MM.1S (cell line): ENCODE data around the gene STK17A.
A peak's percentile ranks its signal among the peaks of the same experiment; 100 is the strongest.

Source experiments
- DNase-seq: peaks from one replicate; pipeline ENCODE4 v3.0.0-alpha.2; 2015
- H2AFZ ChIP-seq: fragments of 300-600 bp; sonication (generic); 2 replicates; pipeline ENCODE4 v1.6.0; 2016; ENCODE audit warnings: antibody characterized with exemption, low read length
- H3F3A ChIP-seq: fragments of 300-600 bp; sonication (generic); 2 replicates; pipeline ENCODE4 v1.6.1; 2016; ENCODE audit warnings: mild to moderate bottlenecking, antibody characterized with exemption, low read length, moderate library complexity, mixed read lengths; ENCODE audit not compliant: insufficient read depth
- H3K27ac ChIP-seq: fragments of 300-600 bp; sonication (generic); 2 replicates; pipeline ENCODE4 v1.5.1; 2016; ENCODE audit warnings: mild to moderate bottlenecking, low read length
- H3K27me3 ChIP-seq: fragments of 300-600 bp; sonication (generic); replicated peaks from 2 replicates; pipeline ENCODE4 v1.6.0; 2016; ENCODE audit warnings: low read length; ENCODE audit not compliant: insufficient read depth
- H3K36me3 ChIP-seq: fragments of 300-600 bp; sonication (generic); replicated peaks from 2 replicates; pipeline ENCODE4 v1.6.1; 2016; ENCODE audit warnings: mild to moderate bottlenecking, low read length, mixed read lengths; ENCODE audit not compliant: insufficient read depth
- H3K4me1 ChIP-seq: fragments of 300-600 bp; sonication (generic); 2 replicates; pipeline ENCODE4 v1.6.1; 2016; ENCODE audit warnings: low read length, mixed read lengths
- H3K4me2 ChIP-seq: fragments of 300-600 bp; sonication (generic); 2 replicates; pipeline ENCODE4 v1.6.0; 2016; ENCODE audit warnings: low read depth, low read length
- H3K4me3 ChIP-seq: fragments of 300-600 bp; sonication (generic); 2 replicates; pipeline ENCODE4 v1.5.1; 2016; ENCODE audit warnings: low read length, mixed read lengths
- H3K79me2 ChIP-seq: fragments of 300-600 bp; sonication (generic); 2 replicates; pipeline ENCODE4 v1.6.1; 2016; ENCODE audit warnings: mixed run types, low read length, mixed read lengths
- H3K9ac ChIP-seq: fragments of 300-600 bp; sonication (generic); 2 replicates; pipeline ENCODE4 v1.6.1; 2016; ENCODE audit warnings: low read length, mixed read lengths
- H3K9me2 ChIP-seq: fragments of 300-600 bp; sonication (generic); replicated peaks from 2 replicates; pipeline ENCODE4 v1.6.1; 2016; ENCODE audit warnings: mild to moderate bottlenecking, low read length, mixed read lengths; ENCODE audit not compliant: insufficient read depth
- H3K9me3 ChIP-seq: fragments of 300-600 bp; sonication (generic); replicated peaks from 2 replicates; pipeline ENCODE4 v1.6.1; 2016; ENCODE audit warnings: mild to moderate bottlenecking, low read length, mixed read lengths; ENCODE audit not compliant: insufficient read depth
- H4K20me1 ChIP-seq: fragments of 300-600 bp; sonication (generic); 2 replicates; pipeline ENCODE4 v1.6.1; 2016; ENCODE audit warnings: mild to moderate bottlenecking, low read length, moderate library complexity, mixed read lengths; ENCODE audit not compliant: insufficient read depth
- CTCF ChIP-seq: fragments of 300-600 bp; sonication (generic); IDR thresholded peaks from 2 replicates; pipeline ENCODE4 v1.5.1; 2016; ENCODE audit warnings: antibody characterized with exemption, low read length, mixed read lengths
- EZH2 ChIP-seq: fragments of 300-600 bp; sonication (generic); optimal IDR thresholded peaks from 2 replicates; pipeline ENCODE3; 2017; ENCODE audit warnings: low read depth, mild to moderate bottlenecking, antibody characterized with exemption, low read length, mixed read lengths
- EZH2phosphoT487 ChIP-seq: fragments of 300-600 bp; sonication (generic); IDR thresholded peaks from 2 replicates; pipeline ENCODE4 v1.6.1; 2018; ENCODE audit warnings: antibody characterized with exemption, low read length

STK17A gene

GRCh38 chr7:43621729-43622448, 39.0 kb downstream of the STK17A start:
- Histone ChIP-seq H3K4me1 (peaks cover 19% of the 10 kb centered on the region), H3K27me3 (no peaks in the 10 kb centered on the region), H3K27ac (no peak overlapping the region), H3K9me3 (no peaks in the 10 kb centered on the region), H3K36me3 (peaks cover 7% of the 10 kb centered on the region), H3K4me3 (no peak overlapping the region), H2AFZ (no peak overlapping the region), H3K9ac (no peak overlapping the region), H3F3A (no peaks in the 10 kb centered on the region), H3K9me2 (no peaks in the 10 kb centered on the region), H3K79me2 (peaks cover 55% of the 10 kb centered on the region), H4K20me1 (no peaks in the 10 kb centered on the region; the same call in 1 of the 2 replicates), H3K4me2 (no peak overlapping the region)
- TF ChIP-seq EZH2 (no peak), EZH2phosphoT487 (no peak), CTCF (no peak)
- no peak for DNase-seq

GRCh38 chr7:43624156-43624555, 41.2 kb downstream of the STK17A start:
- no peak for TF ChIP-seq EZH2
- TF ChIP-seq EZH2phosphoT487 = no peak
- TF ChIP-seq CTCF = no peak
- Histone ChIP-seq H3K27me3 (no peaks in the 10 kb centered on the region), H3K27ac (no peak overlapping the region), H3K9me2 (no peaks in the 10 kb centered on the region), H3K9ac (no peak overlapping the region), H3F3A (no peaks in the 10 kb centered on the region), H3K4me2 (no peak overlapping the region), H3K4me1 (peaks cover 19% of the 10 kb centered on the region), H3K36me3 (peaks cover 7% of the 10 kb centered on the region), H4K20me1 (no peaks in the 10 kb centered on the region), H3K79me2 (peaks cover 53% of the 10 kb centered on the region), H3K4me3 (no peak overlapping the region), H3K9me3 (no peaks in the 10 kb centered on the region), H2AFZ (no peak overlapping the region)
- DNase-seq = no peak

DNA sequence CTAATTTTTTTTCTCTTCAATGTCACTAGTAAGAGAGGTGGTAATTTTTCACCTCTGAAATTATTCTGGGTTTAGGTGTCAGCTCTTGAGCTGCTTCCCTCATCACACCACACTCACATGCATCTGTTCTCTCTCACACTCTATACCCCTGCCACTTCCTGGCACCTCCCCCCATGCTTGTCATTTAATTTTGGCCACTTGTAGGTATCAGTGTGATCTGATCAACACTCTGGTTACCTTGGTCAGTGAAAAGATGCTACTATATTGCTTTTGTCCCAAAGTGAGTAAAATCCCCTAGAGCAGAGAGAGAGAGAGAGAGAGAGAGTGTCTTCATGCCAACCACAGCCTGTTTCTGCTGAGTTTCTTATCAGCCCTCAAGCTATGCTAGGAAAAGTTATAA, 42.5 kb downstream of the STK17A start:
- H3K9ac ChIP-seq = no peak overlapping the region
- peak; percentile 63 for DNase-seq
- peaks cover 19% of the 10 kb centered on the region for H3K4me1 ChIP-seq
- H3K9me2 ChIP-seq = no peaks in the 10 kb centered on the region
- H3K36me3 ChIP-seq = peaks cover 7% of the 10 kb centered on the region
- H3F3A ChIP-seq = no peaks in the 10 kb centered on the region
- no peaks in the 10 kb centered on the region for H3K27me3 ChIP-seq
- H4K20me1 ChIP-seq = no peaks in the 10 kb centered on the region
- TF ChIP-seq EZH2 (no peak), EZH2phosphoT487 (no peak), CTCF (no peak)
- no peak overlapping the region for H2AFZ ChIP-seq
- no peak overlapping the region for H3K4me3 ChIP-seq
- 0 out of 2 replicates have a peak overlapping the region, but pooled peaks have one; percentile 14 for H3K4me2 ChIP-seq
- no peak overlapping the region for H3K27ac ChIP-seq
- no peaks in the 10 kb centered on the region for H3K9me3 ChIP-seq
- H3K79me2 ChIP-seq = peaks cover 60% of the 10 kb centered on the region
